AG10803 (cell line): Measurements from ENCODE around the gene MAD2L2.

Experiments used
- DNase-seq: peaks from one replicate; pipeline ENCODE4 v3.0.0; 2010; ENCODE audit warnings: low read depth
- H3K4me3 ChIP-seq: 2 replicates; pipeline ENCODE4 v1.5.1; 2011; ENCODE audit warnings: mild to moderate bottlenecking, low read length, control low read depth
- TF ChIP-seq, protein P1 (sequence below): conservative IDR thresholded peaks from 2 replicates; pipeline ENCODE4 v1.5.1; 2011; ENCODE audit warnings: mild to moderate bottlenecking, low read length, control low read depth, inconsistent platforms

The MAD2L2 gene

GRCh38 chr1:11628767-11629166, 52.2 kb downstream of the MAD2L2 start:
- DNase-seq, result no peak
- H3K4me3 ChIP-seq, result no peak overlapping the region
- TF ChIP-seq, protein P1, sequence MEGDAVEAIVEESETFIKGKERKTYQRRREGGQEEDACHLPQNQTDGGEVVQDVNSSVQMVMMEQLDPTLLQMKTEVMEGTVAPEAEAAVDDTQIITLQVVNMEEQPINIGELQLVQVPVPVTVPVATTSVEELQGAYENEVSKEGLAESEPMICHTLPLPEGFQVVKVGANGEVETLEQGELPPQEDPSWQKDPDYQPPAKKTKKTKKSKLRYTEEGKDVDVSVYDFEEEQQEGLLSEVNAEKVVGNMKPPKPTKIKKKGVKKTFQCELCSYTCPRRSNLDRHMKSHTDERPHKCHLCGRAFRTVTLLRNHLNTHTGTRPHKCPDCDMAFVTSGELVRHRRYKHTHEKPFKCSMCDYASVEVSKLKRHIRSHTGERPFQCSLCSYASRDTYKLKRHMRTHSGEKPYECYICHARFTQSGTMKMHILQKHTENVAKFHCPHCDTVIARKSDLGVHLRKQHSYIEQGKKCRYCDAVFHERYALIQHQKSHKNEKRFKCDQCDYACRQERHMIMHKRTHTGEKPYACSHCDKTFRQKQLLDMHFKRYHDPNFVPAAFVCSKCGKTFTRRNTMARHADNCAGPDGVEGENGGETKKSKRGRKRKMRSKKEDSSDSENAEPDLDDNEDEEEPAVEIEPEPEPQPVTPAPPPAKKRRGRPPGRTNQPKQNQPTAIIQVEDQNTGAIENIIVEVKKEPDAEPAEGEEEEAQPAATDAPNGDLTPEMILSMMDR, result no peak

- no peak for DNase-seq
- TF ChIP-seq, protein P1, result no peak
- H3K4me3 ChIP-seq, result no peak overlapping the region
These were observed 54.4 kb downstream of the MAD2L2 start for GRCh38 chr1:11626551-11626950.
